Large intestine (tissue), 3 donors: ENCODE results near the gene KCNIP4. TPM values are rescaled to one million over a fixed set of nuclear protein-coding genes. Genes with fewer than 3 reads are reported as not detected.

Experiments
- DNase-seq, 2 donors: peaks; one replicate each; pipeline versions ENCODE4 v3.0.0 to v3.0.0-alpha.2; 2013
- H3K27ac ChIP-seq: one replicate; pipeline ENCODE4 v1.5.1; 2013; ENCODE audit warnings: low read length
- H3K27me3 ChIP-seq: 2 replicates; pipeline ENCODE4 v1.6.1; 2013; ENCODE audit warnings: low read length; ENCODE audit not compliant: control insufficient read depth, insufficient read depth
- H3K36me3 ChIP-seq: 2 replicates; pipeline ENCODE4 v1.6.1; 2013; ENCODE audit warnings: low read length; ENCODE audit not compliant: control insufficient read depth, insufficient read depth
- H3K4me1 ChIP-seq: one replicate; pipeline ENCODE4 v1.6.1; 2013; ENCODE audit warnings: low read length; ENCODE audit not compliant: control insufficient read depth, insufficient read depth
- H3K4me3 ChIP-seq: one replicate; pipeline ENCODE4 v1.5.1; 2013; ENCODE audit warnings: low read length
- H3K9me3 ChIP-seq: one replicate; pipeline ENCODE4 v1.6.1; 2013; ENCODE audit warnings: mild to moderate bottlenecking, low read depth, low read length, moderate library complexity; ENCODE audit not compliant: control insufficient read depth
- WGBS: methylation state at CpG from one replicate; pipeline ENCODE4 v1.1.5; 2013; ENCODE audit warnings: low lambda C conversion rate; ENCODE audit not compliant: insufficient coverage; 5-methylcytosine and 5-hydroxymethylcytosine counted together
- polyA plus RNA-seq: library from polyadenylated mRNA; unstranded; fragments of 120-200 nt; gene quantifications from one replicate; pipeline ENCODE4 v1.2.1, GENCODE V29; 2013

The KCNIP4 gene
- polyA plus RNA-seq, 1 donor, result 7.5 TPM

- H3K9me3 ChIP-seq, result no peaks in the 10 kb centered on the region
- no peak overlapping the region for H3K27ac ChIP-seq
- DNase-seq, result no peak
- H3K4me1 ChIP-seq, result no peaks in the 10 kb centered on the region
- H3K36me3 ChIP-seq, result no peaks in the 10 kb centered on the region
- 80% methylated on average over 1 of the region's 1 CpG for WGBS
- H3K4me3 ChIP-seq, result no peak overlapping the region
- no peaks in the 10 kb centered on the region for H3K27me3 ChIP-seq
Measured at GRCh38 chr4:20681271-20681670, 1267.3 kb downstream of the KCNIP4 start.

DNA sequence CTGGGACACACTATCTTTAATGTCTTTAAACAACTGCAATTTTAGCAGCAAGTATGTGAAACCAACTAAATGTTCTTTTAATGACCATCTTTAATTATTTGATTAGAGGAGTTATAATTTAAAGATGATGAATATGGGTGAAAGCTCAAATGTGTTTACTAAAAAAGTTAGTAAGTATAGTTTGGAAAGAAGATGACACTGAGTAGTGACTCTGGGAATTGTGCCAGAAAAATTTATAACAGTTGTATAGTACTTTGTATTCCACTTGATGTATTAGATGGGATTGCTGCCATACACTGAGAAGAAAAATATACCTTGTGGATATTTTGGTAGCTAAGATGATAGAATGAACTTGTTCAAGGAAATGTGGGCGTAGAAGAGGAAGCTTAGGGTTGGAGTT is 1267.8 kb downstream of the KCNIP4 start:
- no CpG with 5 or more reads among the region's 1 CpG for WGBS
- Histone ChIP-seq H3K27ac (no peak overlapping the region), H3K4me1 (no peaks in the 10 kb centered on the region), H3K36me3 (no peaks in the 10 kb centered on the region), H3K9me3 (no peaks in the 10 kb centered on the region), H3K4me3 (no peak overlapping the region), H3K27me3 (no peaks in the 10 kb centered on the region)
- no peak for DNase-seq

GRCh38 chr4:20679951-20680350 is 1268.6 kb downstream of the KCNIP4 start:
- Histone ChIP-seq H3K36me3 (no peaks in the 10 kb centered on the region), H3K4me3 (no peak overlapping the region), H3K27me3 (no peaks in the 10 kb centered on the region), H3K27ac (no peak overlapping the region), H3K4me1 (no peaks in the 10 kb centered on the region), H3K9me3 (no peaks in the 10 kb centered on the region)
- no CpG with 5 or more reads among the region's 1 CpG for WGBS
- DNase-seq, result no peak
